Left lung (tissue), 10 donors: ENCODE results near the gene CARD9. TPM values are rescaled to one million over a fixed set of nuclear protein-coding genes. Genes with fewer than 3 reads are reported as not detected.

Experiments used
- ATAC-seq: fragments of 200-7000 bp; cut with Tn5 transposase; one replicate; pipeline ENCODE4 v1.9.1; 2020; ENCODE audit warnings: moderate library complexity
- DNase-seq, 4 donors: peaks; one replicate each; pipeline ENCODE4 v3.0.0-alpha.2; 2013 to 2020
- H3K27ac ChIP-seq, 2 donors: fragments of 200-600 bp; sonication (generic) in 1 of 2; one replicate each; pipeline versions ENCODE4 v1.5.0 to v1.8.0; 2020 to 2021
- H3K27me3 ChIP-seq, 2 donors: fragments of 200-600 bp; sonication (generic) in 1 of 2; one replicate each; pipeline versions ENCODE4 v1.5.0 to v1.8.0; 2020 to 2021
- H3K36me3 ChIP-seq, 2 donors: fragments of 200-600 bp; sonication (generic) in 1 of 2; one replicate each; pipeline versions ENCODE4 v1.5.0 to v1.8.0; 2020 to 2021
- H3K4me1 ChIP-seq, 2 donors: fragments of 200-600 bp; one replicate each; pipeline ENCODE4 v1.8.0; 2021
- H3K4me3 ChIP-seq, 2 donors: fragments of 200-600 bp; sonication (generic) in 1 of 2; one replicate each; pipeline versions ENCODE4 v1.5.0 to v1.8.0; 2020 to 2021; ENCODE audit warnings: mild to moderate bottlenecking in 1 of 2
- H3K9me3 ChIP-seq, 2 donors: fragments of 200-600 bp; sonication (generic) in 1 of 2; one replicate each; pipeline versions ENCODE4 v1.5.0 to v1.8.0; 2020 to 2021
- CTCF ChIP-seq, 2 donors: fragments of 200-600 bp; sonication (generic) in 1 of 2; IDR thresholded peaks; one replicate each; pipeline versions ENCODE4 v1.5.0 to v1.8.0; 2021; ENCODE audit warnings: antibody characterized with exemption in 2 of 2
- intact Hi-C, 2 donors: fragments of 100-400 bp; cut with DNase I; formaldehyde crosslinking; loops; one replicate each; pipeline versions ENCODE4 v1.11.2 to v1.14.2; 2022
- polyA plus RNA-seq, 6 donors: library from polyadenylated mRNA; unstranded; fragments of 120-200 nt; gene quantifications; one replicate each; pipeline ENCODE4 v1.2.1, GENCODE V29; 2013; ENCODE audit not compliant: insufficient read length in 6 of 6
- total RNA-seq, 2 donors: library from RNA; stranded (reverse); fragmentation: NEBNext Ultra II Directional; extraction: Animal tissue kit (Norgen Biotek cat#: 25700); gene quantifications; one replicate each; pipeline ENCODE4 v1.2.1, GENCODE V29; 2021
- donor health status: DM: no; HTN: yes; CAD: no.
- donor health status: DM: no; HTN: no; CAD: no.

The CARD9 gene
- total and polyA plus RNA-seq, 8 donors: 0.66 to 11.1 (median 1.4) TPM

DNA sequence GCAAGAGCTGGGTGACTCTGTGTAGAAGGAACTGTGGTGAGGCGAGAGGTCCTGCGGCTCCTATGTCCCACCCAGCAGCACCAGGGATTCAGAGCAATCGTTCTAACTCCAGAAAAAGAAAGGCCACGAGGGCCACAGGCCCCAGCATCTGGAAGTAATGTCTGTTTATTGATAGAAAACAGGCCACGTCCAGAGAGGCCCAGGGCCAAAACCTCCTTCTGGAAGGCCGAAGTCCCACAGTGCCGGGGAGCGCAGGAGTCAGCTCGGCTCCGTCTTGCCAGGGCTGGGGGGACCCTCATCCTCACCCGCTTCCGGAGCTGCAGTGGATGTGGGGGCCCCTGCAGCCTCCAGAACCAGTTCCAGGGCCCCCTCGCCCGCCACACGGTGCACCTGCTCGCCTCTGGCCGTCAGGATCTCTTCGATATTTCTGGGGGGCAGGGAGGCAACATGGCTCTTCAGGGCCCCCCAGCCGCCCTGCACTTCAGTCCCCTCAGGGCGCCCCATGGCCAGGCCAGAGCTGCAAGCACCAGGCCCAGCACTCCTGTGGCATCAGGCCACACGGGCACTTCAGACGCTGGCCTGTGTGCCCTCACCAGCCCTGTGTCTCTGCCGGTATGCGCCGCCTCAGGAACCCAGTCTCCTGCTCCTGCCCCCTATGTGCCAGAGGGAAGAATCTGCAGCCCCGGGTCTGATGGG lies 11.6 kb downstream of the CARD9 start:
- Histone ChIP-seq H3K9me3 (no peaks in the 10 kb centered on the region), H3K4me1 (peaks cover 11 to 45% of the 10 kb centered on the region in 2 donors), H3K27me3 (peaks cover 0 to 6% of the 10 kb centered on the region in 2 donors), H3K4me3 (no peak overlapping the region), H3K27ac (peak overlapping the region in 1 of 2 donors; percentile 95), H3K36me3 (peaks cover 0 to 19% of the 10 kb centered on the region in 2 donors)
- DNase-seq: no peak
- TF ChIP-seq CTCF (IDR thresholded peaks at IDR 0.05): no peak
- intact Hi-C loops: no loop called here
- ATAC-seq: no peak

DNA sequence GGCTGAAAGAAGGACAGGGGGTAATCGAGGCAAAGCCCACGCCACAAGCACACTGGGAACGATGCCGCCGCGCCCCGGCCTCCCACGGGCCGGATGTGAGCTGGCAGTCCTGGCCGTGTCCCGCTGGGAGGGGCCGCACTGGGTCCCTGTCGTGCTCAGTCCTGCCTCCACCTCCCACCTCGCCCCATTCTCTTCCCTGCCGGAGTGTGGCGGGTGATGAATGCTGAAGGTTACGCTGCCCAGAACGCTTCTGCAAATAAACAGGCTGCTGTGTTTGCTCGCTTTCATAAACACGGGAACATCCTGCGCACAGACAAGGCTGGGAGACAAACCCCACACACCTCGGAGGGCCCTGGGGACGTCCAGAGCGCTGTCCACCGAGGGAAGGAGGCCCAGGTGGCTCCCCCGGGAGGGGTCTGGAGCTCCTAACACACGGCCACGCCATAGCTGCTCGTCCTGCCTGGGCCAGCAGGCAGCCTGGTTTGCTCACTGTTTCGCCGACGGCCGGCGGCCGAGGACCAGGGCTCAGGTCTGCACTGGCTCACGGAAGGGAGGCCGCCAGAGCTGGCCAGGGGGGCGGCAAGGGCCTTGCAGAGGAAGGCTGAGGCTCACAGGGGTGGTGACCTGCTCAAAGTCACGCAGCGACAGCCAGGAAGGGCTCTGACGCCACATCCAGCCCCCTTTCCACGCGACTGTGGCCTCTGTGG lies 12.3 kb downstream of the CARD9 start:
- no peak for TF ChIP-seq CTCF (IDR thresholded peaks at IDR 0.05)
- Histone ChIP-seq H3K9me3 (no peaks in the 10 kb centered on the region), H3K27ac (peak overlapping the region in 1 of 2 donors; percentile 19), H3K4me1 (peaks cover 11 to 41% of the 10 kb centered on the region in 2 donors), H3K4me3 (no peak overlapping the region), H3K36me3 (peaks cover 0 to 26% of the 10 kb centered on the region in 2 donors), H3K27me3 (peaks cover 0 to 6% of the 10 kb centered on the region in 2 donors)
- intact Hi-C loops: no loop called here
- DNase-seq (peak in 1 of 4 donors; percentile 41), ATAC-seq (no peak)

GRCh38 chr9:136359774-136360718 lies 13.4 kb downstream of the CARD9 start:
- Histone ChIP-seq H3K36me3 (peaks cover 0 to 26% of the 10 kb centered on the region in 2 donors), H3K9me3 (no peaks in the 10 kb centered on the region), H3K27me3 (peaks cover 0 to 6% of the 10 kb centered on the region in 2 donors), H3K4me3 (no peak overlapping the region), H3K4me1 (peaks cover 11 to 29% of the 10 kb centered on the region in 2 donors), H3K27ac (no peak overlapping the region)
- DNase-seq (no peak), ATAC-seq (no peak)
- intact Hi-C loops: no loop called here
- no peak for TF ChIP-seq CTCF (IDR thresholded peaks at IDR 0.05)

GRCh38 chr9:136358888-136359287 lies 14.6 kb downstream of the CARD9 start:
- ATAC-seq: no peak
- Histone ChIP-seq H3K4me1 (peaks cover 7 to 20% of the 10 kb centered on the region in 2 donors), H3K4me3 (no peak overlapping the region), H3K27ac (no peak overlapping the region), H3K36me3 (peaks cover 0 to 26% of the 10 kb centered on the region in 2 donors), H3K9me3 (no peaks in the 10 kb centered on the region), H3K27me3 (peaks cover 0 to under 1% of the 10 kb centered on the region in 2 donors)
- TF ChIP-seq CTCF (IDR thresholded peaks at IDR 0.05): no peak
- DNase-seq: no peak
- intact Hi-C loops: no loop called here
